ENCODE data around the gene HOXB5. TPM values are rescaled to one million over a fixed set of nuclear protein-coding genes. Genes with fewer than 3 reads are reported as not detected.

The HOXB5 gene
- total RNA-seq, 2 donors from 2014 or later = 0.56 to 3.8 TPM

- no peaks in the 10 kb centered on the region for H3K27me3 ChIP-seq (replicated peaks; ENCODE audit: insufficient read depth)
- no peak for TF ChIP-seq CTCF (IDR thresholded peaks at IDR 0.05)
- no peak overlapping the region for H3K27ac ChIP-seq
- no peaks in the 10 kb centered on the region for H3K9me3 ChIP-seq
- peaks cover 25 to 95% of the 10 kb centered on the region in 2 donors for H3K4me1 ChIP-seq (ENCODE audit: control insufficient read depth in 1 of 2, low read depth in 2 of 2)
- ATAC-seq (ENCODE audit: insufficient number of reproducible peaks, low FRiP score, low read depth) = no peak
- H3K36me3 ChIP-seq = no peaks in the 10 kb centered on the region
- no peak for DNase-seq (ENCODE audit: low spot score)
- H3K4me3 ChIP-seq = no peak overlapping the region
Observed at GRCh38 chr17:48566717-48567116, 26.9 kb downstream of the HOXB5 start.

- TF ChIP-seq CTCF (IDR thresholded peaks at IDR 0.05) = no peak
- ATAC-seq (ENCODE audit: insufficient number of reproducible peaks, low FRiP score, low read depth) (no peak), DNase-seq (ENCODE audit: low spot score) (no peak)
- no peaks in the 10 kb centered on the region for H3K36me3 ChIP-seq
- no peak overlapping the region for H3K27ac ChIP-seq
- H3K9me3 ChIP-seq = no peaks in the 10 kb centered on the region
- no peaks in the 10 kb centered on the region for H3K27me3 ChIP-seq (replicated peaks; ENCODE audit: insufficient read depth)
- H3K4me1 ChIP-seq (ENCODE audit: control insufficient read depth in 1 of 2, low read depth in 2 of 2) = peaks cover 21 to 95% of the 10 kb centered on the region in 2 donors
- no peak overlapping the region for H3K4me3 ChIP-seq
Observed at GRCh38 chr17:48565925-48566710, 27.5 kb downstream of the HOXB5 start.

GRCh38 chr17:48565022-48565554, 28.5 kb downstream of the HOXB5 start:
- no peak for TF ChIP-seq CTCF (IDR thresholded peaks at IDR 0.05)
- ATAC-seq (ENCODE audit: insufficient number of reproducible peaks, low FRiP score, low read depth) (no peak), DNase-seq (ENCODE audit: low spot score) (no peak)
- no peaks in the 10 kb centered on the region for H3K9me3 ChIP-seq
- H3K4me3 ChIP-seq = peak overlapping the region; percentile 69
- H3K4me1 ChIP-seq (ENCODE audit: control insufficient read depth in 1 of 2, low read depth in 2 of 2) = peaks cover 20 to 96% of the 10 kb centered on the region in 2 donors
- H3K27me3 ChIP-seq (replicated peaks; ENCODE audit: insufficient read depth) = no peaks in the 10 kb centered on the region
- H3K36me3 ChIP-seq = no peaks in the 10 kb centered on the region
- H3K27ac ChIP-seq = no peak overlapping the region

- H3K4me1 ChIP-seq (ENCODE audit: control insufficient read depth in 1 of 2, low read depth in 2 of 2) = peaks cover 17 to 96% of the 10 kb centered on the region in 2 donors
- peak overlapping the region in 1 of 2 donors; percentile 43 for H3K27ac ChIP-seq
- ATAC-seq (ENCODE audit: insufficient number of reproducible peaks, low FRiP score, low read depth) (no peak), DNase-seq (ENCODE audit: low spot score) (no peak)
- TF ChIP-seq CTCF (IDR thresholded peaks at IDR 0.05) = no peak
- peak overlapping the region; percentile 69 for H3K4me3 ChIP-seq
- H3K9me3 ChIP-seq = no peaks in the 10 kb centered on the region
- no peaks in the 10 kb centered on the region for H3K27me3 ChIP-seq (replicated peaks; ENCODE audit: insufficient read depth)
- H3K36me3 ChIP-seq = no peaks in the 10 kb centered on the region
Observed at GRCh38 chr17:48564188-48565021, 29.2 kb downstream of the HOXB5 start.

GRCh38 chr17:48563867-48564187, 29.8 kb downstream of the HOXB5 start:
- Histone ChIP-seq H3K4me1 (ENCODE audit: control insufficient read depth in 1 of 2, low read depth in 2 of 2) (peaks cover 14 to 96% of the 10 kb centered on the region in 2 donors), H3K27me3 (replicated peaks; ENCODE audit: insufficient read depth) (no peaks in the 10 kb centered on the region), H3K27ac (peak overlapping the region in 1 of 2 donors; percentile 42), H3K9me3 (no peaks in the 10 kb centered on the region), H3K36me3 (no peaks in the 10 kb centered on the region), H3K4me3 (peak overlapping the region; percentile 69)
- ATAC-seq (ENCODE audit: insufficient number of reproducible peaks, low FRiP score, low read depth) = no peak
- TF ChIP-seq CTCF (IDR thresholded peaks at IDR 0.05) = no peak
- no peak for DNase-seq (ENCODE audit: low spot score)
